NCI-H510A treated with DMSO at 0.1 percent for 48 hours (cell line): ENCODE results near the gene ARHGAP20.
A peak's percentile ranks its signal among the peaks of the same experiment; 100 is the strongest.

Experiments
- DNase-seq: peaks from one replicate; lab custom pipeline; 2025; lab: John Stamatoyannopoulos, UW

The ARHGAP20 gene

DNA sequence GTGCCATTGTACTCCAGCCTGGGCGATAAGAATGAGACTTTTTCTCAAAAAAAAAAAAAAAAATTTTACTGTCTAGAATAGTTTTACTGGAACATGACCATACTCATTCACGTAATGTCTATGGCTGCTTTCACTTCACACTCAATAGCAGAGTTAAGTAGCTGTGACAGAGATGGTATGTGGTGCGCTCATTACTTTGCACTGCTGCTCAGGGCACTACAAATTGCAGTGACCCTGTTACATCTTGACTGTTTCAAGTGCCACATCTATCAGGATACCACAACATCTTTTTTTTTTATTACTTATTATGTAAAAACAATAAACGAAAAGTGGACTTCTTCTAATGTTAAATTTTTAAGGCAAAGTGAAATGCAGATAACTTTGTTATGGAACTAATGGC lies 110.3 kb downstream of the ARHGAP20 start:
- DNase-seq, result peak; percentile 11

DNA sequence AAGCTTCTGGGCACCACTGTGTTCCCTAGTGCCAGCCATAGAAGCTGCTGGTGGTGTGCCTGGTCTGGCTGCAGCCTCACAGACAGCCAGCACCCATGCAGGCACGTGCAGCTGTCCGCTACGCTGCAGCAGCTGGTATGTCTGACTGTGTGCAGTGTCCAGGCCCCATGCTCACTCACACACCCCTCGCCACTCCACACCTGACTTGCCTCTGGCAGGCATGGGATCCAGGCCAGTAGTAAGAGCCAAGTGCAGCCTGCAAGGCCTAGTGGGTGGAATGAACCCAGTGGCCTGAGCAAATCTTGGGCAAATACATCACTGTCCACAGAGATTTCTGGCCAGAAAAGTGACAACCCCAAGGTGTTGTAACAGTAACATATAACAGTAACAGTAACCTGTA lies 111.9 kb downstream of the ARHGAP20 start:
- DNase-seq, result no peak

DNA sequence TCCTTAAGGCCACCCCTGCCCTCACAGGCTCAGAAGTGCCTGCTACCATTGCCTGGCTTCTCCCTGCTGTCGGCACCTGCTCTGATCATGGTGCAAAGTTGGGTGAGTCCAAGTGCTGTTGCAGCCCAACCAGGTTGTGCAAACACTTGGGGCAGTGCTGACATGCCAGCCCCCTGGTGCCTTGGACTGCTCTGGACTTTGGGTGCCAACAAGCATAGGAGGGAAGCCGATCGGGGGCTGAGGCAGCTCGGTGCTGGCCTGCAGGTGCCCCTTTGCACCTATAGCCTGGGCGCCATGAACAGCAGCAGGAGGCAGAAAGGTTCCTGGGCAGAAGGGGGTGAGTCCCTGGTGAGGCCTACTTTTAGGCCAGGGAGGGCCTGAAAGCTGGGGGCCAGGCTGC lies 113.0 kb downstream of the ARHGAP20 start:
- DNase-seq, result no peak

DNA sequence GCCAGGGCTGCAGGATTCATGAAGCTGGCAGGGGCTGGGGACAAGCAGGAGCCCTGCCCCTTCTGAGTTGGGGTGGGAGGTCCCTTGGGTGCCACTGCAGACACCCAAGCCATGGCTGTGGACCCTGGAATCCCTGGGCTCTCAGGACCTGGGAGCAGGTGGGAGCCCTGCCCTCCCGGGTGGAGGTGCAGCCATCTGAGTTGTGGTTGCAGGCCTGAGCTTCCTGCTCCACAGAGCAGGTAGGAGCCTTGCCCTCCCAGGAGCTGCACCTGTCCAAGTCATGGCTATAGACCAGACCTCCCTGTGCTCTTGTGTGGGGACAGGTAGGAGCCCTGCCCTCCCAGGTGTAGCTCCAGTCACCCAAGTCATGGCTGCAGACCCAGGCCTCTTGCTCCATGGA lies 113.5 kb downstream of the ARHGAP20 start:
- no peak for DNase-seq

DNA sequence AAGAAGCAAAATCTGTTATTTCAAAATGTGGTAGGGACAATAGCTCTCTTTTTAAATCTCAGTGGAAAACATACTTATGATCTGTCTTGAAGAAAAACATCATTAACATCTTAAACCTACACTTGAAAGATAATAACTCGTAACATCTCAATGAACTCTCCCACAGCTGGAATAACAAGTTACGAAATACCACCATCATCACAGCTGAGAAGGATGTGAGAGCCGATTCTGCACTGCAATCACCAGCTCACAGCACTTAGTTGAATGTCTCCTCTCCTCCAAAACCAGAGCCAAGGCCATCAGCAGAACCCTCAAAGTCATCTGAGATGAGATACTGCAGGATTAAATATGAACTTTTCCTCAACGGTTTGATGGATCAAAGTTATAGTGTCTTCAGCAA lies 124.3 kb downstream of the ARHGAP20 start:
- peak; percentile 2 for DNase-seq

DNA sequence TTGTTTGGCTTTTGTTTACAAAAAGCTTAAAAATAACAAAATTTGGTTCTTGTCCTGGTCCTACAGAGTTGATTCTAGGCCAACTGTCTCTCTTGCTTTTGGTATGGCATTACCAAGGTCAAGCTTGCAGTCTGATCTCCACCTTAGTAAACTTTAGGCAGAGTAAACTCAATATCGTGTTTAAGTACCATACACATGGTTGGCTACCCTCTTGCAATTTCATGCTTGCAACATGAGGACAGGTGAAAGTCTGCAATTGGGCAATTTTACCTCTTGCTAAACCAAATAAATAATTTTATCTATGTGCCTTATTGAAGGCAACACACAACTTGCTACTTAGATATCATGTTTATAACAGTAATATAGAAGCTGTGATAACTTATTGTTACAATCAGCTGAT lies 125.1 kb downstream of the ARHGAP20 start:
- no peak for DNase-seq

DNA sequence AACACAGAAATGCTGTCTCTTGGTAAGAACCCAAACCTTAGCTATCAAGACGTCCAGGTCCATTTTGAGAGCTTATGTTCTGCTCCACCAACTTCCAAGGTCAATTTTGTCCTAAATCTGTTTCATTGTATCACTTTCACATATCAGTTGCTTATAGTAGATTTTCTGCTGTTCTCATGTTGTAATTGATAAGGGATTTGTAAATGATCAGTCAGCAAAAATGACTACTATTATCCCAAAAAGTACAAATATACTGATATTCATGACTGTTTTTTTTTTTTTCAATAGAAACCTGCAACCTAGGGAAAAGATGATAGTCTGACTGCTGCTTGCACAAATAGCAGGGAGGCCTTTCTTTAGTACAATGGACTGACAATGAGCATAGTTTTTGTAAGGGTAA lies 128.1 kb downstream of the ARHGAP20 start:
- DNase-seq, result no peak

DNA sequence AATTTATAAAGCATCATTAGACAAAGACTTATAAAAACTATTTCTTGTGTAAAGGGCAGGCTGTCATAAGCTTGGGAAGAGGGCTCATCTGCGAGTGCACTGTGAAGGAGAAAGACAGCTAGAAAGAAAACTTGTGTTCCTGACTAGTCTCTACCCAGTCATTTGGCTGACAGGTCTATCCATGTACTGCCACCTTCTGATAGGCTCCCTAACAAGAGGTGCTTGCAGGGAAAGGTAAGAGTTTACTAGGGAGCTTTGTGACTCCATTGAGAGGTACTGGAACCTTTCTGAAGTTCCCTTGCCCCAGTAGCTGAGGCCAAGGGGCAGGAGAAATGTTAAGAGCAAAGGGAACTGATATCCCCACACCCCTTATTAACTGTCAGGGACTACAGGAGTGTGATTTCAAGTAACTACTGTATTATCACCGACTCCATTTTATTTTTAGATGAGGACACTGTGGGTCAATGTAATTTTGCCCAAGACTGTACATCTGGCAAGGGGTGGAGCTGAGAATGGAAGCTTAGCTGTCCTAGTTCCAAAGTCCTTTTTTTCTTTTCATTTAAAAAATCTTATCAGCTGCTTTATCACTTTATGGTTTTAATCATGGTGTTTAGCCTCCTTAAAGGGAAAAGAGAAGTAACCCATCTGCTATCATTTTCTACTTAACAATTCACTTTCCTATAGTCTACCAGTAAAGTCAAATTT lies 129.4 kb downstream of the ARHGAP20 start:
- DNase-seq, result no peak

DNA sequence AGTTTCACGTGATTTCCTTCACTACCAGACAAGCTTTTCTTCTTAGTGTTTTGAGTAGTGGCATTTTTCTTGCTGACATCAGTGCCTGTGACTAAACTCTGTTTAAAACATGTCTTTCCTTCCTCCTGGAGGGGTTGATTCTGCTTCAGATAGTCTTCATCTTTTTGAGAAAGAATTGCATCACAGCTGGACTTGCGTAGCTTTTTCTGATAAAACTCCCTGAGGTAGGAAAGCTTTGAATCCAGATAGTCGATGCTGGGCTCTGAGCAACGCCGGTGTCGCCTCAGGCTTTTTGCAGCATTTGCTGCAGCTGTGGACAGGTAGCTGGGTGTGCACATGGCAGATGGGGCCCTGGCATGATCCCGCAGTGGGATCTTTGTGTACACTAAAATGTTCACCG lies 131.7 kb downstream of the ARHGAP20 start:
- DNase-seq, result no peak

DNA sequence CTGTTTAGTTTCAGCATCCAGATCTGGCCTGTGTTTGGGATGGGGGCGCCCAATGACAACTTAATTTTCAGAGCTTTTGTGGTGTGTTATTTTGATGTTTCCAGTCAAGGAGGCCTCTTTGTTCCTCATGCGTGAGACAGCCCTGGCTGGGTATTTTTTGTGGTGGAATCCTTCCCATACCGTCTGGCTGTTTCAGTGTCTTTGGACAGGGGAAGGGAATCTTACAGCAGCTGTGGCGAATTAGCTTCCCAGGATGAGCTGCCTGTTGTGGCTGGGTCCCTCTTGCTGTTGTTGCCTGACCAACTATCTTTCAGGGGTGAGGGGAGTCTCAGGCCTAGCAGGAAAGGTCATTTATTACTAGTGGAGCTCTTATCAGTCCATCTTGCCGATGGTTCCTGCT lies 138.8 kb downstream of the ARHGAP20 start:
- no peak for DNase-seq

DNA sequence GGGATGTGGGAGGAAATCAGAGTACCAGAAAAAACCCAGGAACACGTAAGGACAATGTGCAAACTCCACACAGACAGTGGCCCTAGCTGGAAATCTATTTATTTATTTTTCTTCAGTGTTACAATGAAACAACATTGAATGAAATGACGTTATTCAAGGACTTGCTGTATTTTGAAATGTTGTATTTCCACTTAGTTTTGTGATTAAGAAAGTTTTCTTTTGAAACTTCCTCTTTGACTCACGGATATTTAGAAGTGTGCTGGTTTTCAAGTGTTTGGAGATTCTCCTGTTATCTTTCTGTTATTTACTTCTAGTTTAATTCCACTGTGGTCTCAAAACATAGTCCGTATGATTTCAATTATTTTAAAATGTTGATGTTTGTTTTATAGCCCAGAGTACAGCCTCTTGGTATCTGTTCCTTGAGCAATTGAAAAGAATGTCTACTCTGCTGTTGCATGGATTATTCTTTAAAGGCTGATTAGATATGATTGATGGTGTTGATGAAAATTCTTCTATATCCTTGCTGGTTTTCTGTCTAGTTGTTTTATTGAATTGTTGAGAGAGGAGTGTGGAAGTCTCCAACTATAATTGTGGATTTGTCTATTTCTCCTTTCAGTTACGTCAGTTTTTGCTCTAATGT lies 141.0 kb downstream of the ARHGAP20 start:
- DNase-seq, result no peak

DNA sequence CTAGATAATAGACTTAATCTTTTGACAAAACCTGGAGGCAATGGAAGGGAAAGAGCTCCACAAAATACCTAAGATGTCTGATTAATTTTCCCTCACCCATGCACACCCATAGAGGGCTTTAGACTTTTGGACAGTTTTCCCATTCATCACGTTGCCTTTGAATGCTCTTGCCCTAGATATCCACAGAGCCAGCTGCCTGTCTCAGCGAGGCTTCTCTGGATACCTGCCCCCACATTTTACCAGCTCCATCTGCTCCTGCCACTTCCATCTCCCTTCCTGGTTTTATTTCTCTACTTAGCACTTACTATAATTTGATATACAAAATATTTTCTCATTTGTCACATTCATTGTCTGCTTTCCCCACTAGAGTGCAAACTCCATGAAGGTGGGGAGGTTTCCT lies 145.7 kb downstream of the ARHGAP20 start:
- DNase-seq, result no peak

DNA sequence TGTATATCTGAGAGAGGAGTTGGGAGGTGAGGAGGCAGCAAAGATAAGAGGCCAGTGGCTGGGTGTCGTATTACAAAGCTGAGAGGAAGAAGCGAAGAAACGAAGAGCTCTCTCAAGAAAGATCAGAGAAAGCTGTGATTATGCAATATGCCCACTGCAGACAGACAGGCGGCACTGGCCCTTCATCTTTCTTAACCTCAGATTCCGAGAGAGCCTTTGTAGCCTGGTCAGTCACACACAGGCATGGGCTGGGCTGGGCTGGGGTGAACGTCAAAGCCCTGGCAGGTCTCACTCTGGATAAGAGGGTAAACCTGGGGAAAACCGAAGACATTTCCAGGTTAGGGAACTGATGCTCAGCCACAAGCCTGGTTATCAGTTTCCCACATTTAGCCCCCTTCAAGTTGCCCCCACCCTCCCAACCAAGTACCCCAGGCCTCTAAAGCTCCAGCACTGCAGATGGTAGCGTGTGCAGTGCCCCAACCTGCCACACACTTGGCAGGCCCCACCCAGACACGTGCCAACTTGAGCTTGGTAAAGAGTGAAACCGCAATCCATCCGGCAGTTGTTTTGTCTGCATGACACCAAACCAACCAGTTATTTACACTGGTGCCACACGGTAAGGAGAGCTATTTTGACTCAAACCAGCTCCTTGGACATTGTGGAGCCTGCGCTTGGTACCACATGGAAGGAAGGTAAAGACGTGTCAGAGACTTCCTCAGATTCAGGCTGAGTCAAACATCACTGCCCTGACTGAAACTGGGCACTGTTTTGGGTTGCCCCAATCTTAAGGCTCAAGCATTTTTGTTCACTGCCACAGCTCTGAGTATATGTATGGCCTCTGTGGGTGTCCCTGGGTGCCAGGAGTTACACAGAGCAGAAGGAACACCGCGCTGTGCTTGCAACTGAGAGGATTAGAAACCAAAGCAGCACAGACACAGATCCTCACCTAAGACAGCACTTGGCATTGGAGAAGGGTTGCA lies 146.6 kb downstream of the ARHGAP20 start:
- DNase-seq, result peak; percentile 17

DNA sequence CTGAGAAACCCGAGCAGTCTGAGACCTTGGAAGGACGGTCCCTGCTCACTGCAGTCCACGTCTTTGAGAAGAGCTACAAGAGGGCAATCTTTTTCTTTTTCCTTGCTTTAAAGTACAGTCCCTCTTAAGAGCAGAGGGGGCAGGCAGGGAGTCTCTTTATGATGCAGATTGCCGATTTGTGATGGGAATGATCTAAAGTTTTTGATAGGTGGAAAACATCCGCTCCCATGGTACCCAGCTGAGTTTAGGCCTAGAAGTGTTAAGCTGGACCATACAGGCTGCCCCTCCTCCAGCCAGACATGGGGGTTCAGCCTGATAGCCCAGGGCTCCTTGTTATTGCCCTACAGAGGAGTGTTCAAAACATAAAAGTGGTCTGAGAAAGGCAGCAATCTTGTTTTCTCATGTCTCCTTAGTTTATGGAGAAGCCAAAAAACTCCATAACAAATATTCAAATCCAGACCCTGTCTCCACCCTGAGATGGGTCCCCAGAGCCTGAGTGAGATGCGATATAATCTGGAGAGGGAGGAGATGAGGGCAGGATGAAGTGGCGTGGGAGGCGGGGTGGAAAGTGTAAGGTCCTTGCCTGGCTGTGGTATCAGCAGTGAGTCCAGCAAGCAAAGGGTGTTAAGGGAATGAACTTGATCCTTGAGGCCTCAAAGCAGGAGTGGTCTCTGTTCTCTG lies 147.4 kb downstream of the ARHGAP20 start:
- DNase-seq, result no peak

DNA sequence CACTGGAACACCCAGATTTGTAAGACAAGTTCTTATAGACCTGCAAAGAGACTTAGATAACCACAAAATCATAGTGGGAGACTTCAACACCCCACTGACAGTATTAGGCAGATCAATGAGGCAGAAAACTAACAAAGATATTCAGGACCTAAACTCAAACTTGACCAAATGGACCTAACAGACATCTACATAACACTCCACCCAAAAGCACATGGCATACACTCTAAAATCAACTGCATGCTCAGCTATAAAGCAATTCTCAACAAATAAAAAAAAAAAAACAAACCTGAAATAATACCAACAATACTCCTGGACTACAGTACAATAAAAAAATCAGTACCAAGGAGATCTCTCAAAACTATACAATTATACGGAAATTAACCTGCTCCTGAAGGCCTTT lies 167.5 kb downstream of the ARHGAP20 start:
- no peak for DNase-seq

DNA sequence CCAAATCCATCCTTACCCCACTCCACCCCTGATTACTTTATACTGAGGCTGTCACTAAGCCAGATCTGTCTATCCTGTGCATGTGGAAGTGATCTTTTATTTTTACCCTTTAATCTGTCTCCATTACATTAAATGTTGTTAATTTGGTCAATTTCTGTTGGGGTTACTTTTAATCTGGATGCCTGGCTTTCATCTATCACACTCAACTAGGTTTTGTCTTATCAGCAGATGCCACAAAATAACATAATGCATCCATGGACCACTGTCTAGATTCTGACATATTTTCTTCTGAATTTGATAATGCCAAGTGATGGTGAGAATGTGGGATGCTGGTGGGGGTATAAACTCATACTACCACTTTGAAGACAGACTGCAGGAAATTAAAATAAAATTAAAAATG lies 174.1 kb downstream of the ARHGAP20 start:
- DNase-seq, result no peak

DNA sequence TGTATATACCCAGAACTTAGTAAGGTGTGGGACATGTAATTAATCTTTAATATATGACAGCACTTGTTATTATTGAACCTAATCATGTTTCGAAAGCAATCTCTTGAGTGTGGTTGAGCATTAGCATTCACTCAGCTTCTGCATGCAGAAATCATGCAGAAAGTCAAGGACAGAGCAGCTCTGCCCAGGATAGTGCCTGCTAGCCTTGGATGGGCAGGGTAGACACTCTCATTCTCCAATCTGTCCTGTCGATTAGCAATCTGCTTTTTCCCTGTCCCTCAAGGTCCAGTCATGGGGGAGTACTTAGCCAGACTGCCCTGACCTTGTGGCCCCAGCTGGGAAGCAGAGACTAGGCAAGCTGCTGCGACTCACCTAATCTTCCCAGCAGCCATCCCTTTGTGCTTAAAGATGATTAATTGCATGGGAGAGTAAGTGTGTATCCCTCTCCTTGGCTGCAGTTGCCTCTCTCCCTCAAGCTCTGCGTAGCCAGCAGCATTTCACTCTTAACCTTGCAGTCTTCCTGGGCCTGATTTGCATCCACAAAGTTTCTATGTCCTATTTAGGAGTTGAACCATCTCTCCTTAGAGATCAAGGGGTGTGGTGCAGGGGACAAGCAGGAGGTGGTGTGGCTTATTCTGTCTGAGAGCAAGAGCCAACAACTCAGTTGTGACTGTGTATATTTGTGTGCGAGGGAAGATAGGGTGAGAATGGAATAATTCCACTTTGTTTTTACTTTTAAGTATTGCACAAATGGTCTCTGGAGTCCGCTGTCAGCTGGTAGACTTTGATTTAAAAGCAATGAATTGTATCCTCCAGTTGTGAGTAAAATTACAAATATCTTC lies 181.1 kb downstream of the ARHGAP20 start:
- DNase-seq, result no peak

DNA sequence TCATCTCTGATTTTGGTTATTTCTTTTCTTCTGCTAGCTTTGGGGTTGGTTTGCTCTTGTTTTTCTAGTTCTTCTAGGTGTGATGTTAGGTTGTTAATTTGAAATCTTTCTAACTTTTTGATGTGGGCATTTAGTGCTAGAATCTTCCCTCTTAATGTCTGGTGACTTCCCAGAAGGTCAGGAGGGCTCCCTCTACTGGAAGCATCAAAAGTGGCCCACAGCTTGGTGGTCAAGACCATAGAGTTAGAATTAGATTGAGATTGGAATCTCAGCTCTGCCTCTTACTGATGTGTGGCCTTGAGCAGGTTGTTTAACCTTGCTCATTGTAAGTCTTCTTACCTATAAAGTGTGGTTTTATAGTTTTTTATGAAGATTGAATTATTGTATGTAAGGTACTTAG lies 183.2 kb downstream of the ARHGAP20 start:
- no peak for DNase-seq

DNA sequence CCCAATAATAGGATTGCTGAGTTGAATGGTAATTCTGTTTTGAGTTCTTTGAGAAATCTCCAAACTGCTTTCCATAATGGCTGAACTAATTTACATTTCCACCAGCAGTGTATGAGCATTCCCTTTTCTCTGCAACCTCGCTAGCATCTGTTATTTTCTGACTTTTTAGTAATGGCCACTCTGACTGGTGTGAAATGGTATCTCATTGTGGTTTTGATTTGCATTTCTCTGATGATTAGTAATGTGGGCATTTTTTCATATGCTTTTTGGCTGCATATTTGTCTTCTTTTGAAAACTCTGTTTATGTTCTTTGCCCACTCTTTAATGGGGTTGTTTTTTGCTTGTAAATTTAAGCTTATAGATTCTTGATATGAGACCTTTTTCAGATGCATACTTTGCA lies 185.1 kb downstream of the ARHGAP20 start:
- no peak for DNase-seq
